HT1080 (cell line): ENCODE results near the gene SPATA32. TPM values are rescaled to one million over a fixed set of nuclear protein-coding genes. Genes with fewer than 3 reads are reported as not detected.

ENCODE experiments used
- total RNA-seq: library from RNA; depleted of rRNA; stranded (reverse); fragments of >200 nt; shearing (Covaris generic); gene quantifications from 2 replicates; pipeline ENCODE4 v1.2.3, GENCODE V29; 2014; rRNA removed

Gene SPATA32
- total RNA-seq, 1 experiment from 2014 or later, result not detected

Other genes with a start within 250 kb of the SPATA32 start
- 20.8 and 23.1 TPM in 2 replicates for gene DCAKD, start 210.5 kb downstream of the SPATA32 start, total RNA-seq
- gene NMT1, start 200.8 kb downstream of the SPATA32 start, total RNA-seq, result 85.7 and 113 TPM in 2 replicates
- gene PLCD3, start 129.6 kb downstream of the SPATA32 start, total RNA-seq, result 56.2 and 63.9 TPM in 2 replicates
- gene ACBD4, start 126.4 kb downstream of the SPATA32 start, total RNA-seq, result 3.4 and 3.5 TPM in 2 replicates
- 17.9 and 45.7 TPM in 2 replicates for gene HEXIM1, start 113.6 kb downstream of the SPATA32 start, total RNA-seq
- 7.6 and 11.2 TPM in 2 replicates for gene HEXIM2, start 100.2 kb downstream of the SPATA32 start, total RNA-seq
- 41.4 and 64.3 TPM in 2 replicates for gene FMNL1, start 40.2 kb downstream of the SPATA32 start, total RNA-seq
- gene MAP3K14, start 54.9 kb upstream of the SPATA32 start, total RNA-seq, result 13.0 and 13.2 TPM in 2 replicates
- gene ARHGAP27, start 170.8 kb upstream of the SPATA32 start, total RNA-seq, result 10.2 and 11.4 TPM in 2 replicates
- 13.2 and 16.4 TPM in 2 replicates for gene PLEKHM1, start 228.6 kb upstream of the SPATA32 start, total RNA-seq